GM18873 (cell line): ENCODE measurements around the gene KDM3A.
"Not testable (repeated sequence)": the region's sequence is repeated elsewhere in the genome, so short reads cannot be mapped to it uniquely, and the experiment has no call there.

Experiments used
- ATAC-seq: cut with Tn5 transposase; IDR thresholded peaks from one replicate; pipeline ENCODE4 v1.9.1; 2021; ENCODE audit warnings: mild to moderate bottlenecking, moderate library complexity, moderate number of reproducible peaks; ENCODE audit not compliant: unreplicated experiment, low FRiP score

KDM3A gene

DNA sequence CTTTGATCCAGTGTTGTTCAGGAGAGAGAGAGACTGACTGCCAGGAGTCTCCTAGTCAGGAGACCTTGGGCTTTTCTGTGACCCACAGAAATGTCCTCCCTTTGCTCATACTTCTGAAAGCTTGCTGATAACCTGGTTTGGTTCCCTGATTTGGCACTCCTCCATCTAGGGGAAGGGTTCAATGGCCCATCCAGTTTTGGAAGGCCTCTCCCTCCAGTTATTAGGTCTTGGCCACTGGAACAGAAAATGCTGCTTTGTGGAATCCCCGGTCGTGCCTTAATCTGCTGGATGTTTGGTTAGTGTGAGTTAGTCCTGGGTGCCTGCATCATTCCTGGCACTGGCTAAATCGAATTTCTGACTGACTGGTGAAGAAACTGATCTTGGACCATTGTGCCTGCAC lies 35.7 kb downstream of the KDM3A start:
- ATAC-seq = no peak

DNA sequence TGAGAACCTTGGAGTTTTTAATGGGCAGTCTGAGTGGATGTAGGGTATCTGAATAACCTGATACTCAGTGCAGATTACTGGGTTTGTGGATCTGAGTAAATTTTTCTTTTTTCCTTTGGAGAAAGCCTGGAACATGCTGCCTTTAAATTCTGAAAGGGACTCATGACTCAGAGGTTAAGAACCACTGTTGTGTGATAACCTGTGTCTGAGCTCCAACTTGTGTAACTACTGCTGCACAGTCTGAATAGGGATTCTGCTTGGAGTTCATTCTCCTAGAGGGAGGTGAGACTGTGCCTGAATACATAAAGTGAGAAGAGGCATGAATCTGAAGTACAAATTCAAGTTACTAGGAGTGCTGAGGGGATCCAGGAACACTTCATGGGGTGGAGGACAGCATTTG lies 36.2 kb downstream of the KDM3A start:
- ATAC-seq = no peak

DNA sequence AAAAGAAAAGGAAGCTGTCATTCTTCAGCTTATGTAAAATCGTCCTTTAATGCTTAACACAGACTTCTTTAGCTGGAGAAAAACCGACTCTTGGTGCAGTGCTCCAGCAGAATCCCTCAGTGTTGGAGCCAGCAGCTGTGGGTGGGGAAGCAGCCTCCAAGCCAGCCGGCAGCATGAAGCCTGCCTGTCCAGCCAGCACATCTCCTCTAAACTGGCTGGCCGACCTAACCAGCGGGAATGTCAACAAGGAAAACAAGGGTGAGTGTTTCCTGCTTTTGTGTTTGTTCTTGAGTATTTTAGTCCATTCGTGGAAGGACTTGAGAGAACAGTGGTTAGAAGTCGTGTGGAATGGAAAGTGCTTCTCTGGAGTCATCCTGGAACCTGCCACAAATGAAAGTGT lies 38.9 kb downstream of the KDM3A start:
- no peak for ATAC-seq

DNA sequence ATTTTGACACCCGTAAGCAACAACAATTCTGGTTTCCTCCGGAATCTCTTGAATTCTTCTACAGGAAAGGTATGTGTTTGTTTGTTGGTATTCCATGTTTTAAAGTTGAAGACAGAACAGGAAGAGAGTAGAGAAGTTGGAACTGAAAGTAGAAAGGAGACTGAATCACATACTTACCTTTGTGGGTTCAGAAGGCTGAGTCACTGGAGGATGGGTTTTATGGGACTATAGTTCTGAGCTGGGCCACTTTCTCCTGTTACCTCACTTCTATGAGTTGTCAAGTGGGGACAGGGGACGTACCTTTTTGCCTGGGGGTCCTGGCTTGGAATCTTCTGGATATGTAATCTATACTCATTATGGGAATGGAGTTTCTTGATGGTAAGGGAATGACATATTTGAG lies 40.9 kb downstream of the KDM3A start:
- ATAC-seq = no peak

DNA sequence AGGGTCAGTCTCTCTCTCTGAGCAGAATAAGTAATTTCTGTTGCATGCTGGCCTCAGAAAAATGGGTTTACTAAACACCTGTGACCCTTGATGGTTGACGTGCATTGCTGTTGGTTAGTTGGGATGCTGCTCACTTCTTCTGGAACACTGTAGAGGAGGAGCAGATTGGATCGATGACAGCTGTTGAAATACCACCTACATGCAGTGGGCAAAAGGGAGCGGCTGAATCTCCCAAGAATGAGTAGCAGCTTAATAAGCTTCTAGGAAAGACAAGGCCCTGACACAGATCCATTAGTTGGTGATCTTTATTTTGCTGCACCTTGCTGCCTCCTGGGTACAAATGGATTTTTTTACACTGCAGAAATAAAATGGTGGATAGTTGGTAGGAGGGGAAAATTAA lies 43.2 kb downstream of the KDM3A start:
- no peak for ATAC-seq

DNA sequence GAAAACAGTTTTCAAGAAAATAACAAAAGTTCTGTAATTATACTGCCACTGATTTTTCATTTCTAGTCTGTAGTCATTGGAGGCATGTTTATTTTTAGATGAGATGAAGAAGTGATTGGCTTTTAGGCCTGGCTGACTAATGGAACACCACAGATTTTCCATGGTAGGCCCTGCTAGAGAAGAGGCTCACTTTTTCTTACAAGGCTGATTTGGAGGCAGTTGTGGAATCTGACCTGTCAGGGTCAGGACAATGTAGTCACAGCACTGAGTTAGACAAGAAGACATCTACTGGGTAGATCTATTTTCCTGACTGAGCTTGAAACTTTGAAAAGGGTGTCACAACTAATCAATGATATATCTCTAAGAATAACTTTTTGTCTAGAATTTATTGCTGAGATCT lies 43.9 kb downstream of the KDM3A start:
- no peak for ATAC-seq

DNA sequence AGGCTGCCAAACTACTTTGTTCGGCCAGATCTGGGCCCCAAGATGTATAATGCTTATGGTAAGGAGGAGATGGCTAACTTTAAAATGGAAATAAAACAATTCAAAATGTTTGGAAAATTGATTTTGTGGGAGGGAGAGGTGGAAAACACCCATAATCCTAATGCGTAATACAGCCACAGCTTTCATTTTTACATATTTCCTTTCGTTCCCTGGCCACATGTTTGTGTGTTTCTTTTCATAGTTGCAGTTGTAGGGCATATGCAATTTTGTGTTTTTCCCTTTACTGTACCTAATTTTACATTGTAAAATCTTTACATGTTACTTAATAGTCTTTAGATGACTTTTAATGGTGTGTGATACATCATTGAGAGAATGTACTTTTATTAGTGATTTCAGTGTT lies 44.6 kb downstream of the KDM3A start:
- no peak for ATAC-seq

DNA sequence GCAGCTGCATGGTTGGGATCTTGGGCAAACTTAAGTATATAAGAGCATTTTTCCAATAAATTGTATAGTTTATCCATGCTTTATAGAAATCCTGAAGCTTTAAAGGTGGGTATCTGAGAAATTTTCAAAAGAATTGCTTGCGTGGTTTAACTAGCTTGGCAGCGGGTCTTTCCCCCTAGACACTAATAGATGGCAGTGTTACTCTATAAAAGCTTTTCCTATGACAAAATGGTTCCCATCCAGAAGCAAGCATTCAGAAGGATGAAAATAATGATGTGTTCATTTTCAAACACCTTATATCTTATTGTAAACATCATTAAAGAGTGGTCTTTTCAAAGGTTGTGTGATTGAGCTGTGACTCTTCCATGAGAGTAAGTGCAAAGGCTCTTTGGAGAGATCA lies 45.9 kb downstream of the KDM3A start:
- no peak for ATAC-seq

DNA sequence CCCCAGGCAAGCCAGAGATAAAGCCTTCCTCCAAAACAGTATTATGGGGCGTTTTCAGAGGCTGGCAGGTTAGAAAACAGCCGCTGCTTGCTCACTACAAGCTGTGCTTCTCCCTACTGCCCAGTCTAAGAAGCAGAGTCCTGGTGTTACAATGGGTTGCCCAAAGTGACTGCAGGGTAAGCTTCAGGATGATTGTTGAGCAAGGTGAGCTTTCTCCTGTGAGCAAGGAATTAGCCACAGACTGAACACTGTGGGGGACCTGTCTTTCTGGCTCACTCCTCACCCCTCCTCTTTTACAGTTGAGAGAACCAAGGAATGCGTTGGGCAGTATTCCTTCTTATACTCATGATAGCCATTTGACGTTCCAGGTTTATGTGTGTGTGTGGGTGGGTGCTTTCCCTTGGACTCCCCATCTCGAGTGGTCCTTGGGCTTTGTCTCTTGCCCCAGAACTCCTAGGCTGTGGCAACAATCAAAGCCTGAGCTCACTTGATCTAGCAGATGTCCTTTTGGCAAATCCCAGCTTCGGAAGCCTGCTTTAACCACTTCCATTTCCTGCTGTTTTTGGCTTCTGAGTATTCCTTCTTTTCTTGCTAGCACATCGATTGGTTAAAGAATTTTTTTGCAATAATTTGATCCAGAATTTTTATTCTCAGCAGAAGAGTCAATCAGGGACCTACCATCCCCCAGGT lies 47.5 kb downstream of the KDM3A start:
- ATAC-seq = no peak

DNA sequence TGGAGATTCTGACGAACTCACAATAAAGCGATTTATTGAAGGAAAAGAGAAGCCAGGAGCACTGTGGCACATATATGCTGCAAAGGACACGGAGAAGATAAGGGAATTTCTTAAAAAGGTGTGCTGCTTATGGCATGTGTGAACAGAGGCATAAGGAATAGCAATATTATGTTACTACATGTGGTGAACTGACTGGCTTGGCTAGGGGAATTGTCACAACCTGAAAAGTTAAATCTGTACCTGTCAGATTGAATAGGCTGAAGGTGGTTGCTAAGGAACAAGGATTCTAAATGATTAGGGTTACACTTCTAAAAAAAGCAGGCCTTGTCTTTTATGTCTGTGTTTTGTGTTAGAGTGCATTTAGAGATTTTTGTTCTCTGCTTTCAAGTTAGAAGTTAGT lies 48.4 kb downstream of the KDM3A start:
- ATAC-seq = no peak

DNA sequence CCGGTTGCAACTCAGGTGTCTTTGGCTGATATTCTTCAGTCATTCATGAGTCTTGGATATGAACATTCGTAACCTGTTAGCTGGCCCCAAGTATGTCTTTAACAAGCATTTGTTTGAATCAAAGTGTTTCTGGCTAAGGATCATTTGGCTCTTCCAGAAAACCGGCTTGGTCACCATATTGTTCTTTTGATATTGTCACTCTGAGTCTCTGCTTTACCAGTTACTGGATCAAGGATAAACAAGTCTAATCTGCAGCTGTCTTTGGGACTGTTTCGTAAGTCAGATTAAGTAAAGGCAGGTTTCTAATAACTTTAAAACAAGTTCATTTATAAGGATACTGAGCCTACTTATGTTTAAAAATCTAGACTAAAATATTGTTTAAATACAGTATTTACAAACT lies 49.1 kb downstream of the KDM3A start:
- no peak for ATAC-seq

DNA sequence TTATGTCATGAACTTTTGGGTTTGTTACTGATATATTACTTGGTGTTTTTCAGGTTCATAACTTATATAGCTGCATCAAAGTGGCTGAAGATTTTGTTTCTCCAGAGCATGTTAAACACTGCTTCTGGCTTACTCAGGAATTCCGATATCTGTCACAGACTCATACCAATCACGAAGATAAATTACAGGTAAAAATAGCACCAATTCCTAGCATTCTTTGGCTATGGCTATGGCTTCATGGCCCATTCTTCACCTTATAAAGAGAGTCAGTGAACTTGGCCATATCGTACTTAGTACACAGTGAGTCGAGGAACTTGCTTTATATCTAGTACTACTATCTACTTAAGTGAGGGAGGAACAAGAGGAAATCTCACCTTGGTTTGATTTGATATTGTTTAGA lies 49.9 kb downstream of the KDM3A start:
- no peak for ATAC-seq

DNA sequence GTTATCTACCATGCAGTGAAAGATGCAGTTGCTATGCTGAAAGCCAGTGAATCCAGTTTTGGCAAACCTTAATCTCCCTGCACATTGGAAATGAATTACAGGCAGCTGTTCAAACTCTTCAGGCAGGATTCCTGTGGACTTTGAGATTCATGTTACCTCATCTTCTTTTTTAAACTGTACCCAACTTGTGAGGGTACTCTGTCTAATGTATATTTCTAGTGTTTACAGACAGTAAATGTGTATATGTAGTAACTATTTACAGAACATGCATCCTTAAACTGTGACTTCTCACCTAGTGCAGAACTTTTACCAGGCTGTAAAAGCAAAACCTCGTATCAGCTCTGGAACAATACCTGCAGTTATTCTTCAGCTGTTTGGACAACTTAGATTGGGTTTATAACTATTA lies 50.9 kb downstream of the KDM3A start:
- ATAC-seq = no peak

DNA sequence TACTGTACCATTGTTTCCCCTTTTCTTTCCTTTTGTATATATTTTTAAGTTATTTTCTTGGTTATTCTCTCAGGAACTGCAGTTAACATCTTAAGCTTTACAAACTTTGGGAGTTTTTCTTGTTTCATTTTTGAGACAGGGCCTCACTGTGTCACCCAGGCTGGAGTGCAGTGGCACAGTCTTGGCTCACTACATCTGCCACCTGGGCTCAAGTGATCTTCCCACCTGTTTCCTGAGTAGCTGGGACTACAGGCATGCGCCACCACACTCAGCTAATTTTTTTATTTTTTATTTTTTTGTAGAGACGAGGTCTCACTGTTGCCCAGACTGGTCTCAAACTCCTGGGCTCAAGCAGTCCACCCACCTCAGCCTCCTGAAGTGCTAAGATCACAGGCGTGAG lies 55.2 kb downstream of the KDM3A start:
- ATAC-seq = not testable (repeated sequence)

DNA sequence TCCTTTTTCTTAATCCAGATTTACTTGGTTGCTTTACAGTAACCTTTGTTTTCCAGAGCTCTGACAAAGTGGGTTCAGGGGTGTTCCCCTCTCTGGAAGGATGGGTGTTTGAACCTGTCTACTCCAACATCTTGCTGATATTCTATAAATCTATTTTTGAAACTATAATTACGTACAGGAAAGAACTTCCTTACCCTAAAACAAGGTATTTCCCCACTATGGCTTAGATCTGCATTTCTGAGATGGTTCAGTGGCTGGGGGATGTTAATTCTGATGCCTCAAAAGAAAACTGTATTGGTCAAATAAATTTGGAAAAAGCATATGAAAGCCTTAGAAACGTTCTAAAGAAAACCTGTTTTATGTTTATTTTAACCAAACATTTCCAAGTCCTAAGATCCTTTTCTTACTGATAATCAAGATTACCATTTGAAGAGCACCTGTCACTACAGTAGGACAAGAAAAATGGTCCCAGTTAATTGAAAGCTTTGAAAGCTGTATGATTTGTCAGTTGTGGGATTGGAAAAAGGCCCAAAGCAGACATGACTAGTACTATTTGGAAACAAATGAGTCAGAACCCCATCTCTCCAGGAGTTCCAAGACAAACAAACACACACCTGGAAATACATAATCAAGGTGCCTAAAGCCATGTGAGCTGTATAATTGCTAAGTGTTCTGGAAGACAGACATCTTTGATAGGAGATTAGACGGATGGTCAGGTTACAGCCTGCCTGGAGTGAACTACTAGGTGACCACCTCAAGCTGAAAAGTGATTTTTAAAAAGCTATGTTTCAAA lies 57.5 kb downstream of the KDM3A start:
- no peak for ATAC-seq

DNA sequence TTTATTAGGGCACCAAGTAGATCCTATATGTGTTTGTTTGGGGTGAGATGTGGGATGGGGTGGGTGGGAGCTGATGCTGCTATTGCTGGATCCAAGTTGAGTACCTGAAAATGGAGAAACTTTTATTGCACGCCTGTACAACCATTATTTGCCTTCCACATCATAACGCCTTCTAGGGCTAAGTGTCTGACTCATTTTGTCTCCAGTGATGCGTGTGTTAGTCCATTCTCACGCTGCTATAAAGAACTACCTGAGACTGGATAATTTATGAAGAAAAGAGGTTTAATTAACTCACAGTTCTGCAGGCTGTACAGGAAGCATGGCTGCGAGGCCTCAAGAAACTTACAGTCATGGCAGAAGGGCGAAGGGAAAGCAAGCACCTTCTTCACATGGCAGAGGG lies 58.2 kb downstream of the KDM3A start:
- no peak for ATAC-seq

DNA sequence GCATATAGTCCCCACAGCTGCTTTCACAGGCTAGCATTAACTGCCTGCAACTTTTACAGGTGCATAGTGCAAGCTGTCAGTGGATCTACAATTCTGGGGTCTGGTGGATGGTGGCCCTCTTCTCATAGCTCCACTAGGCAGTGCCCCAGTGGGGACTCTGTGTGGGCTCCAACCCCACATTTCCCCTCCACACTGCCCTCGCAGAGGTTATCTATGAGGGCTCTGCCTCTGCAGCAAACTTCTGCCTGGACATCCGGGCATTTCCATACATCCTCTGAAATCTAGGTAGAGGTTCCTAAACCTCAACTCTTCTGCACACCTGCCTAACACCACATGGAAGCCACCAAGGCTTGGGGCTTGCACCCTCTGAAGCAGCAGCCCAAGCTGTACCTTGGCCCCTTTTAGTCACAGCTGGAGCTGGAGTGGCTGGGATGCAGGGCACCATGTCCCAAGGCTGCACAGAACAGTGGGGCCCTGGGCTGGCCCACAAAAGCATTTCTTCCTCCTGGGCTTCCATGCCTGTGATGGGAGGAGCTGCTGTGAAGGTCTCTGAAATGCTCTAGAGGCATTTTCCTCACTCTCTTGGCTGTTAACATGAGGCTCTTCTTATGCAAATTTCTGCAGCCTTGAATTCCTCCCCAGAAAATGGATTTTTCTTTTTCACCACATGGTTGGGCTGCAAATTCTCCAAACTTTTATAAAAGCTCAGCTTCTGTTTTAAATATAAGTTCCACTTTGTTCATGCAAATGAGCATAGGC lies 59.3 kb downstream of the KDM3A start:
- ATAC-seq = no peak

DNA sequence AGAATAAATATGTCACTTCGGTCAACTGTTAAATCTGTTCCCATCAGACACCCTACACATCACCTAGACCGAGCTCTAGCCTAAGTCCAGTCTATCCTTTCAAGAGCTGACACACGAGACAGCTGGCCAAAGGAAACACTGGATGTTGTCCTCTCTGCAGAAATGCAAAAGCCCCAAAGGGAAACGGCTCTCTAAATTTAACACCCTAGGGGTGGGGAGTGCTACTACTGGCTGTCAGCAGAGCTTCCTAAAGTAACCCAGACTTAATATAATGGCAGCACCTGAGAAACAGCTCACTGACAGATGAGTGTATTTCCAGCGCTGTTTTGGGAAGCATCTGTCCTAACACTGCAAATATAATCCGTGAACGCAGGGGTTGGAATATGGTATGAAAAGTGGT lies 66.4 kb downstream of the KDM3A start:
- ATAC-seq = no peak

DNA sequence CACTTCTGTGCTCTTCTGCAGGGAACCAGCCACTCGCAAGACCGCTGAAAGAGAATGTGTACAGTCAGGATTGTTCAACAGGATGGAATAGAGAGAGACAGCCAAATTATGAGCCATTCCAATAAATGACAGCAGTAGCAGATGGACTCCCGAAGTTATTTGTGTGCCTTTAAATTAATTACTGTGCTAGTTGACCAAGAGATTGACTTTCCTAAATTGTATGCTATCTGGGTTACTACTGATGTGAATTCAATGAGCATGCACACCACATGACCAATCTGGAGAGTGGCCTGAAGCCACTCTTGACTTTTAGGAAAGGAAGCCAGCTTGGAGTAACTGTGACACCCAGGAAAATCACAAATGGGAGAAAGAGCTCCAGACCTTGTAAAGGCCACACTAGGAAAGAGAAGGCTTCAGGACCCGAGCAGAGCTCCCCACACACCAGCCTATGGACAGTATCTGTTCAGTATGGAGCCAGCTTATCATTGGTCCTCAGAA lies 69.3 kb downstream of the KDM3A start:
- no peak for ATAC-seq

DNA sequence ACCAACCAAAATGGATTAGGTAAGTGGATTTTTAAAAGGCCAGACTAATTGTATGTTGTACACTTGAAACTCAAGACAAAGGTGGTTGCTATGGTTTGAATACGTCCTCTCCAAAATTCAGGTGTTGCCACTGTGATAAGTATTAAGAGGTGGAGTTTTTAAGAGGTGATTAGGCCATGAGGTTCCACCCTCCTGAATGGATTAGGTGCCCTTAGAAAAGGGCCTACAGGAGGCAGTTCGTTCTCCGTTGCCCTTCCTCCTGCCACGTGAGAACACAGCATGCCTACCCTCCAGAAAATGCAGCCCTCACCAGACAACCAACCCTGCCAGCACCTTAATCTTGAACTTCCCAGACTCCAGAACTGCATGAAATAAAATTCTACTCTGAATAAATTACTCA lies 70.9 kb downstream of the KDM3A start:
- no peak for ATAC-seq

DNA sequence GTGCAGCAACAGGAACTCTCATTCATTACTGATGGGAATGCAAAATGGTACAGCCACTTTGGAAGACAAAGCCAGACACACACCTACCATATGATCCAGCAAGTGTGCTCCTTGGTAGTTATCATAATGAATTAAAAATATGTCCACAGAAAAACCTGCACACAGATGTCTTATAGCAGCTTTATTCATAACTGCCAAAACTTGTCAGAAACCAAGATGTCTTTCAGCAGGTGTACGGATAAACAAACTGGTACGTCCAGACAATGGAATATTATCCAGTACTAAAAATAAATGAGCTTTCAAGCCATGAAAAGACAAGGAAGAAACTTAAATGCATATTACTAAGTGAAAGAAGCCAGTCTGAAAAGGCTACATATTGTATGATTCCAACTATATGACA lies 71.7 kb downstream of the KDM3A start:
- ATAC-seq = no peak
